H1 (cell line): ENCODE measurements around the gene MGRN1. TPM values are rescaled to one million over a fixed set of nuclear protein-coding genes. Genes with fewer than 3 reads are reported as not detected.

Experiments used
- BCL11A ChIP-seq, 2 experiments: IDR thresholded peaks; one replicate each; pipeline ENCODE4 v1.6.1; 2011; ENCODE audit warnings: low read depth in 2 of 2, low read length in 2 of 2, mild to moderate bottlenecking in 2 of 2
- BRCA1 ChIP-seq: IDR thresholded peaks from 2 replicates; pipeline ENCODE4 v1.6.1; 2012; ENCODE audit warnings: low read depth, low read length, improper control_type of control experiment
- CTBP2 ChIP-seq: IDR thresholded peaks from 2 replicates; pipeline ENCODE4 v1.7.0; 2011; ENCODE audit warnings: borderline replicate concordance, mild to moderate bottlenecking, moderate library complexity, mixed read lengths, low read length; ENCODE audit not compliant: insufficient read depth, insufficient read length
- GABPA ChIP-seq: IDR thresholded peaks from 2 replicates; pipeline ENCODE4 v1.6.1; 2011; ENCODE audit warnings: mild to moderate bottlenecking, low read length, moderate library complexity, borderline replicate concordance; ENCODE audit not compliant: insufficient read depth
- MAX ChIP-seq: IDR thresholded peaks from 2 replicates; pipeline ENCODE4 v1.6.1; 2012; ENCODE audit warnings: inconsistent platforms
- SIRT6 ChIP-seq: IDR thresholded peaks from one replicate; pipeline ENCODE4 v1.7.1; 2012; ENCODE audit warnings: low read length, inconsistent platforms
- SRF ChIP-seq: IDR thresholded peaks from 2 replicates; pipeline ENCODE4 v1.6.1; 2011; ENCODE audit warnings: mild to moderate bottlenecking, low read depth, low read length, moderate library complexity
- TAF1 ChIP-seq: IDR thresholded peaks from 2 replicates; pipeline ENCODE4 v1.6.1; 2011; ENCODE audit warnings: mild to moderate bottlenecking, low read depth, low read length
- TCF12 ChIP-seq: IDR thresholded peaks from 2 replicates; pipeline ENCODE4 v1.6.1; 2011; ENCODE audit warnings: low read depth, mild to moderate bottlenecking, low read length
- polyA plus RNA-seq, 7 experiments: library from polyadenylated mRNA; depleted of rRNA in 3 of 7; stranded (reverse) in 5 of 7; unstranded in 2 of 7; fragments of >200 nt in 5 of 7; fragments of 200-250 nt in 2 of 7; gene quantifications; 1 replicate in 5 of 7; 2 replicates in 1 of 7; 4 replicates in 1 of 7; pipeline versions ENCODE4 v1.2.1 to v1.2.3, GENCODE V29; 2011 to 2013; ENCODE audit warnings: missing spikeins in 2 of 7, mixed read lengths in 2 of 7
- total RNA-seq: library from RNA; stranded (reverse); fragmentation: NEBNext Ultra II Directional; extraction: Animal tissue kit (Norgen Biotek cat#: 25700); gene quantifications from 2 replicates; pipeline ENCODE4 v1.2.1, GENCODE V29; 2021

MGRN1 gene
- total and polyA plus RNA-seq, 2 of the 8 experiments (the other 6 are each of a cell fraction or from before 2014, with no cell fraction given): 15.0 to 82.3 TPM

GRCh38 chr16:4591191-4591590, 33.4 kb upstream of the MGRN1 start (continued):
- TF ChIP-seq CTBP2 (no peak), TAF1 (no peak), BRCA1 (no peak), GABPA (no peak), TCF12 (no peak), MAX (no peak), SIRT6 (no peak), BCL11A (IDR thresholded peaks at IDR 0.05; ENCODE audit: low read depth in 2 of 2, low read length in 2 of 2) (no peak), SRF (no peak)
